ENCODE results near the gene DCP2.

DNA sequence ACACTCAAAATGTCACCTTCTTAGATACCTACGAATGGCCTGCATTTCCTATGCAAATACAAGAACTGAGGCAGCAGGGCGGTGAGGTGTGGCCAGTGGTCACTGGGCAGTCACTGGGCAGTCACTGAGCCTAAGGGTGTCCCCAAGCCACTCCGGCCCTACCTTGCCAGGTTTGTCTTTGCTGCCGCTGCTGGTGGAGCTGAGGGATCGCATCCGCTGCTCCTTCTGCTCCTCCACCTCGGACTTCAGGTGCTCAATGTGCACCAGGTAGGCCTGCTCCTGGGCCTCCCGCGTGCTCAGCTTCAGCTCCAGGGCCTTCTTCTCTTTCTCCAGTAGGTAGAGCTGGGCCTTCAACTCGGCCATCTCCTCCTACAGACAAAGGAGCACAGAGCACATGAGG, 72.3 kb downstream of the DCP2 start:
- TF ChIP-seq TAF1 (IDR thresholded peaks at IDR 0.05; ENCODE audit: borderline replicate concordance, low read depth, low read length) (no peak), POLR2A (IDR thresholded peaks at IDR 0.05; ENCODE audit: low read depth, low read length) (no peak), POLR2AphosphoS5 (IDR thresholded peaks at IDR 0.05; ENCODE audit: low read depth, low read length) (no peak)

All from GM12892 (cell line).